ENCODE results near the gene JPT2. TPM values are rescaled to one million over a fixed set of nuclear protein-coding genes. Genes with fewer than 3 reads are reported as not detected.

JPT2 gene
- total and polyA plus RNA-seq, 10 of the 15 experiments (the other 5 are each of a cell fraction or from before 2014, with no cell fraction given): 11.7 to 78.4 (median 48.4) TPM

GRCh38 chr16:1632638-1632970 lies 45.5 kb upstream of the JPT2 start:
- no peaks in the 10 kb centered on the region for H3K9me3 ChIP-seq (replicated peaks; ENCODE audit: control insufficient read depth, insufficient read depth, low read length)
- no TSS peak for BruUV-seq (replicated peaks)
- H3K27ac ChIP-seq (ENCODE audit: control insufficient read depth, insufficient read depth): no peak overlapping the region
- no peaks in the 10 kb centered on the region for H3K79me2 ChIP-seq (ENCODE audit: control insufficient read depth, insufficient read depth, low read length)
- H3K27me3 ChIP-seq (replicated peaks in 1 of 2; ENCODE audit: control insufficient read depth in 2 of 2, insufficient read depth in 2 of 2, low read length in 1 of 2): no peaks in the 10 kb centered on the region
- FAIRE-seq: no peak
- H3K9ac ChIP-seq (ENCODE audit: control insufficient read depth, insufficient read depth, low read length): no peak overlapping the region
- no peak overlapping the region for H2AFZ ChIP-seq (ENCODE audit: control insufficient read depth, low read depth, low read length)
- no peaks in the 10 kb centered on the region for H3K4me1 ChIP-seq (ENCODE audit: control insufficient read depth, insufficient read depth, low read length)
- ChIA-PET POLR2A (no interaction called here), RAD21 (ENCODE audit: unreplicated experiment) (no interaction called here), SMC1A (ENCODE audit: uncharacterized antibody, unreplicated experiment) (no interaction called here), CTCF (interaction anchor here (0.6 kb wide), 1 partner anchor 105 kb away, joined by 3 read pairs; no protein-coding TSS in a partner anchor)
- no peaks in the 10 kb centered on the region for H4K20me1 ChIP-seq (ENCODE audit: control insufficient read depth, insufficient read depth)
- WGBS (ENCODE audit: insufficient coverage, insufficient replicate concordance, low lambda C conversion rate, missing lambda C conversion rate): 100% methylated on average over 12 of the region's 13 CpGs
- TF ChIP-seq E2F4 (IDR thresholded peaks at IDR 0.05; ENCODE audit: low read depth, low read length) (no peak), REST (IDR thresholded peaks at IDR 0.05; ENCODE audit: low read depth, low read length) (no peak), MLLT1 (IDR thresholded peaks at IDR 0.05) (no peak), HCFC1 (IDR thresholded peaks at IDR 0.05; ENCODE audit: low read length) (no peak), NRF1 (conservative IDR thresholded peaks at IDR 0.05; ENCODE audit: low read depth, low read length) (no peak), POU2F2 (IDR thresholded peaks at IDR 0.05; ENCODE audit: borderline replicate concordance, low read depth, low read length) (no peak), NR2C1 (IDR thresholded peaks at IDR 0.05) (no peak), ETV6 (conservative IDR thresholded peaks at IDR 0.05 in 1 of 2, IDR thresholded peaks at IDR 0.05 in 1 of 2; ENCODE audit: borderline replicate concordance in 1 of 2, low read depth in 1 of 2) (no peak), WRNIP1 (IDR thresholded peaks at IDR 0.05; ENCODE audit: borderline replicate concordance, low read depth, low read length) (no peak), HDAC2 (IDR thresholded peaks at IDR 0.05) (no peak), PBX3 (IDR thresholded peaks at IDR 0.05; ENCODE audit: insufficient replicate concordance, low read depth, low read length) (no peak)
- H3K36me3 ChIP-seq (ENCODE audit: control insufficient read depth in 2 of 2, insufficient read depth in 2 of 2, low read length in 1 of 2): peaks cover 15 to 32% of the 10 kb centered on the region in 2 experiments
- DNase-seq (ENCODE audit: low read depth, low spot score): no peak
- intact Hi-C loops (cut with micrococcal nuclease; ENCODE audit: unreplicated experiment): no loop called here
- H3K4me2 ChIP-seq (ENCODE audit: control insufficient read depth, insufficient read depth): no peak overlapping the region
- ATAC-seq: no peak
- no peak overlapping the region for H3K4me3 ChIP-seq
- in situ Hi-C loops (cut with MboI): no loop called here
